GM12873 (cell line): Measurements from ENCODE around the gene SMC3.

Experiments
- TF ChIP-seq, protein P1 (sequence below): IDR thresholded peaks from 2 replicates; pipeline ENCODE4 v1.5.1; 2012; ENCODE audit warnings: low read depth, mild to moderate bottlenecking, moderate library complexity, low read length, control low read depth; ENCODE audit not compliant: insufficient read depth; ENCODE audit errors: missing control alignments

The SMC3 gene

DNA sequence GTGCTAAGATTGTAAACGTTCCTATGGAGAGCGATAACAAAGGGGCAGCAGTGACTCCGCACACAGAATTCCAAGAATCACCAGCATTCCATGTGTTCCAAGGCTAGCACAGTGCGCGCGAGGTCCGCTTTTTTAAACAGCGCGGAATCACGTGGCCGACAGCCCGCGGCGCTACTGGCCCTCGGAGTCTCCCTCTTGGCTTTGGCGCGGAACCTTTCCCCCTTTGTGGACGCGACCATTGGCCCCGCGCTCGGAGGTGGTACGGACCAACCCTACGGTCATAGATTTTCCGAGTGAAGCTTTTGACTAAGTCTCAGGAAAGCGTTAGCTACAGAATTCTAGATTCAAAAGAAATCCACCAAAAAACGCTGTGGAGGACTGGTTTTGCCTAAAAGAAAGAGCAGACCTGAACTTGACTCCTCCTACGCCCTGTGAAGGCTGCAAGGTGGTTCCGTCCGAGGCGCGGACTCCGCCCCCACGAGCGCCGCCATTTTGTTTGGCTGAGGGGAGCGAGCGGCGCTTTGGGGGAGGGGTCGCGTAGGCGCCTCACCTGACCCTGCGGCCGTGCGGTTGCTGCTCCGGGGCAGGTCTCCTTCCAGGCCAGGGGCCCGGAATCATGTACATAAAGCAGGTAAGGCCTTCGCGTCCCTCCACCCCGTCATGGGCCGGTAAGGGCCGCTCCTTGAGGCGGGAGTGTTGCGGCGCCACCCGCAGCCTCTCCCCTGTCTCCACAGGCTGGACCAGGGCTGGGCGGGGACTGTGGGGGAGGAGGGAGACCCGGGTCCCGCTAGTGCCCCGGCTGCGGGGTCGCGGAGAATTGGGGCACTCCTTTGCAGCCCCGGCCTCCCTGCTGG lies at the start of gene SMC3:
TSS of gene SMC3 (plus strand) at position 495 of the 854 bp plus-strand sequence. CDS start at position 617, 122 bp downstream.
- TF ChIP-seq, protein P1, sequence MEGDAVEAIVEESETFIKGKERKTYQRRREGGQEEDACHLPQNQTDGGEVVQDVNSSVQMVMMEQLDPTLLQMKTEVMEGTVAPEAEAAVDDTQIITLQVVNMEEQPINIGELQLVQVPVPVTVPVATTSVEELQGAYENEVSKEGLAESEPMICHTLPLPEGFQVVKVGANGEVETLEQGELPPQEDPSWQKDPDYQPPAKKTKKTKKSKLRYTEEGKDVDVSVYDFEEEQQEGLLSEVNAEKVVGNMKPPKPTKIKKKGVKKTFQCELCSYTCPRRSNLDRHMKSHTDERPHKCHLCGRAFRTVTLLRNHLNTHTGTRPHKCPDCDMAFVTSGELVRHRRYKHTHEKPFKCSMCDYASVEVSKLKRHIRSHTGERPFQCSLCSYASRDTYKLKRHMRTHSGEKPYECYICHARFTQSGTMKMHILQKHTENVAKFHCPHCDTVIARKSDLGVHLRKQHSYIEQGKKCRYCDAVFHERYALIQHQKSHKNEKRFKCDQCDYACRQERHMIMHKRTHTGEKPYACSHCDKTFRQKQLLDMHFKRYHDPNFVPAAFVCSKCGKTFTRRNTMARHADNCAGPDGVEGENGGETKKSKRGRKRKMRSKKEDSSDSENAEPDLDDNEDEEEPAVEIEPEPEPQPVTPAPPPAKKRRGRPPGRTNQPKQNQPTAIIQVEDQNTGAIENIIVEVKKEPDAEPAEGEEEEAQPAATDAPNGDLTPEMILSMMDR, result no peak

DNA sequence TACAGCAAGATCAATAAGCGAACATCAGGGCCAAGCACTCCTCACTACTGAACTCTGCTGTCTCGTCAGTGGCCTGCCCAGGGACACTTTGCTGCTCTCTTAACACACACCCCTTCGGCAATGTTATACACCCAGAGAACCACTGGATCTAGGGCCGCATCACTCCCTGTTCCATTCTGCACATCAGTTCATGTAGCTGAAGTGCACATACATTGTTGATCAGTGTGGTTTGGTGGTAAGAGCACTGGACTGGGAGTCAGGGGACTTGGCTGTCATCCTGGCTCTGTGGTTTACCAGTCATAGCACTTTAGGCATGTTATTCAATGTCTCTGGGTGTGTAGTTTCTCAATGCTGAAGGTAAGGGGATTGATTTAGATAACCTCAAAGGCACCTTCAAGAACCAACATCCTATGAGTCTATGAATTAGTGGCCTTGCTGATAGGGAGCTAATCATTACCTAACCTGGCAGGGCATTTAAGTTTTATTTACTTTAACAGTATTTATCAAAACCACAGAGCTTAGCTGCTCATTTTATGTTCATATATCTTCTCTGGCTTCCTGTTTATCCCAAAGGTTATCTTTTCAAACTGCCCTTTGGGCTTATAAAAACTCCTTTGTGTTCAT lies 45.0 kb upstream of the SMC3 start:
- TF ChIP-seq, protein P1, result no peak

- TF ChIP-seq, protein P1, result no peak
Measured at GRCh38 chr10:110523736-110524135, 43.8 kb upstream of the SMC3 start.

DNA sequence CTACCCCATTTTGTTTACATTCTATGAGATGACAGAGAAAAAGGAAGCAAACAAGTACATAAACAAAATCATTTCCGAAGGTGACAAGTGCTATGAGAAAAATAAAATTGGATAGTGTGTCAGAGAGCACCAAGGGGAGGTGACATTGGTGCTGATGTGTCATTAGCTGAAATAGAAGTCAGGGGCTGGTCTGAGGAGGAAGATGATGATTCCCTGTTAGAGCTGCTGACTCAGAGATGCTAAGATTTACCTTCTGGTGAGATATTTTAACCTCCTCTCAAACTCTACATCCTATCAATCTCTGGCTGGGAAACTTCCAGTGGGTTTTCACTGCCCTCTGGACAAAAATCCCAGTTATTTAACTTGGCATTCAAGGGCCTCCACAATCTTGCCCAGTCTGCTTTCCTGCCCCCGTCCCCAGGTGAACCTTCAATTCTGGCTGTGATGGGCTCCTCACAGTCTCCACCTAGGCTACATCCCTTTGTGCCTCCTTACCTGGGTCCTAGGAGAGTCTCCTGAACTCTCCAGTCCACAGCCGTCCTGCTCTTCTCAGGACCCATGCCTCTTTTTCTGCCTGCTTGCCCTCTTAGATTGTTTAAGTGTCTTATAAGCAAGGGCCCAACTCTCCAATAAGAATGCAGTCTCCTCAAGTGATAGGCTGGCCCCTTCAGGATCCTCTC lies 43.2 kb upstream of the SMC3 start:
- TF ChIP-seq, protein P1, result no peak

GRCh38 chr10:110524859-110525232 lies 42.6 kb upstream of the SMC3 start:
- TF ChIP-seq, protein P1, result no peak

DNA sequence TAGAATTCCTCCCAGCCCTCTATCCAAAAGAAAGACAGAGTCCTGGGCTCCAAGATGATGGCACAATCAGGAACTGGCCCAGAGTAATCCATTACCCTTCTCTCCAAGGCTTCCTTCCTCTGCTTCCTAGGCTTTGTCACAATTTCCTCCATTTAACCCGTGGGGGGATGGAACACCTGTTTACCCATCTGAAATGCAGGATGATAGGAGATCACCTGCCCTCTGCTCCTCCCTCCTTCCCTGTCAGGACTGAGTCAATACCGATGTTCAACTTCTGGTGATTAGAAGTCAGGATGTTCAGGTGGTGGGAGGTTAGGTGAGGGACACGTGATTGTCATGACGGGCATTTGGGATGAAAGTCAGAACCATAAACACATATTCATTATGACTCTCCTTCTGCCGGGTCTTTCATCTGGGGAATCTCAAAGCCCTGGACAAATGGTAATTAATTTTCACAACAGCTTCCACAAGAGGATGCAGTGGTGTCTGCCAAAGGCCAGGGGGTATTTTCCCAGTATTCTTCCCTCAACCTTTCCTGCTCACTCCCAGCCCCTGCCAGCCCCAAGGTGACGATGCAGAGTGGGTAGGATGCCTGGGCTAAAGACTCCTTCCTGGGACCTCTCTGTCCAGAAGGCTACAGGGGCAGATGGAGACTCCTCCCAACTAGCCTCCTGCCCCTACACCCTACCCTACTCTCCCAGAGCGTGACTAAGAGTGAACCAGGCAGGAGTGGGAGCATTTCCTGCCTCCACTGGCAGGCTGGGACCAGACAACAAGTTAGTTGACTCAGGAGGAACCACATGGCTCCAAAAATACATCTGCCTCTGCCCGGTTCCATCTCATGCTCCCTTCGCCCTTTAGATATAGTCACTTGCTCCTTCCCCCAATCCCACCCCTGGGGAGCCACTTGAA lies 41.9 kb upstream of the SMC3 start:
- TF ChIP-seq, protein P1, result no peak
